Measurements from ENCODE around the gene BEX4. TPM values are rescaled to one million over a fixed set of nuclear protein-coding genes. Genes with fewer than 3 reads are reported as not detected.
A peak's percentile ranks its signal among the peaks of the same experiment; 100 is the strongest.
"Not testable (repeated sequence)": the region's sequence is repeated elsewhere in the genome, so short reads cannot be mapped to it uniquely, and the experiment has no call there.

Gene BEX4
- total RNA-seq, result 3.1 and 3.2 TPM in 2 replicates
- polyA plus RNA-seq (2012), result 11.4 TPM

GRCh38 chrX:103214870-103215424 is at the start of gene BEX4:
TSS of gene BEX4 (plus strand) at chrX:103215108. CDS start at chrX:103216154, 1,046 bp downstream.
- DNase-seq (ENCODE audit: low read depth), result peak; percentile 60

GRCh38 chrX:103170216-103170615 is 44.7 kb upstream of the BEX4 start:
- no peak for DNase-seq (ENCODE audit: low read depth)

- no peak for DNase-seq (ENCODE audit: low read depth)
Observed at GRCh38 chrX:103171353-103171752, 43.6 kb upstream of the BEX4 start.

- DNase-seq (ENCODE audit: low read depth), result not testable (repeated sequence)
Observed at GRCh38 chrX:103175256-103175655, 39.7 kb upstream of the BEX4 start.

- DNase-seq (ENCODE audit: low read depth), result peak; percentile 40
Observed at GRCh38 chrX:103175944-103176753, 38.8 kb upstream of the BEX4 start.

GRCh38 chrX:103177556-103177955 is 37.4 kb upstream of the BEX4 start:
- DNase-seq (ENCODE audit: low read depth), result no peak

- no peak for DNase-seq (ENCODE audit: low read depth)
Observed at GRCh38 chrX:103183912-103184311, 31.0 kb upstream of the BEX4 start.

GRCh38 chrX:103187953-103188475 is 26.9 kb upstream of the BEX4 start:
- DNase-seq (ENCODE audit: low read depth), result peak; percentile 19

- DNase-seq (ENCODE audit: low read depth), result peak; percentile 22
Observed at GRCh38 chrX:103197721-103198306, 17.1 kb upstream of the BEX4 start.

GRCh38 chrX:103198668-103199067 is 16.2 kb upstream of the BEX4 start:
- not testable (repeated sequence) for DNase-seq (ENCODE audit: low read depth)

GRCh38 chrX:103201041-103201440 is 13.9 kb upstream of the BEX4 start:
- no peak for DNase-seq (ENCODE audit: low read depth)

- no peak for DNase-seq (ENCODE audit: low read depth)
Observed at GRCh38 chrX:103210056-103210455, 4.9 kb upstream of the BEX4 start.

- DNase-seq (ENCODE audit: low read depth), result peak; percentile 53
Observed at GRCh38 chrX:103211012-103211715, 3.7 kb upstream of the BEX4 start.

- no peak for DNase-seq (ENCODE audit: low read depth)
Observed at GRCh38 chrX:103212749-103213457, 2.0 kb upstream of the BEX4 start.

GRCh38 chrX:103215425-103215991 is 600 bp downstream of the BEX4 start:
- DNase-seq (ENCODE audit: low read depth), result no peak

GRCh38 chrX:103220511-103221323 is 5.8 kb downstream of the BEX4 start:
- DNase-seq (ENCODE audit: low read depth), result no peak

- DNase-seq (ENCODE audit: low read depth), result not testable (repeated sequence)
Observed at GRCh38 chrX:103225918-103226317, 11.0 kb downstream of the BEX4 start.

- no peak for DNase-seq (ENCODE audit: low read depth)
Observed at GRCh38 chrX:103233263-103233662, 18.4 kb downstream of the BEX4 start.

GRCh38 chrX:103234869-103235268 is 20.0 kb downstream of the BEX4 start:
- DNase-seq (ENCODE audit: low read depth), result no peak

GRCh38 chrX:103235608-103236007 is 20.7 kb downstream of the BEX4 start:
- not testable (repeated sequence) for DNase-seq (ENCODE audit: low read depth)

All from myocyte (in vitro differentiated cells).